Neural progenitor cell (in vitro differentiated cells): ENCODE data around the gene UBE2R2.

Experiments
- EZH2phosphoT487 ChIP-seq: fragments of 200-600 bp; sonication (generic); IDR thresholded peaks from 2 replicates; pipeline ENCODE4 v1.6.1; 2017; ENCODE audit warnings: antibody characterized with exemption
- TF ChIP-seq, protein P1 (sequence below): fragments of 200-600 bp; sonication (generic); IDR thresholded peaks from 2 replicates; pipeline ENCODE4 v1.5.1; 2017; ENCODE audit warnings: antibody characterized with exemption, mild to moderate bottlenecking

DNA sequence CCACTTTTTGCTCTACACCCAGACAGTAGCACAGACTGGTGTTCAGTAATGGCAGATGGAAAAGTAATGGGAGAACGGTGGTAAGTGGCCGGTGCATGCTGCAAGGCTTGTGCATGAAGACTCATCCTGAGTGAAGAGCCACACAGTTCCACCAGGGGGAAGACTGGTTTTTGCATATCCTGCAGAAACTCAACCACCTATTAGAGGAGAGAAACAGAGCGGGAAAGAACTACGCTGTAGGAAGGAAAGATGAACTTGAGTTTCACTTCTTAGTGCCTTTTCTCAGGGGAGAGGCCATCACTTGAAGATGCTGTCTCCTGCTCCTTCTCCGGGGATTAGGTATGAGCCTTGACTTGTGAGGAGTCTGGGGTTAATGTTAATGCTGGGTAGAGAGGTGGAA is 31.0 kb upstream of the UBE2R2 start:
- TF ChIP-seq EZH2phosphoT487, result no peak
- TF ChIP-seq, protein P1, sequence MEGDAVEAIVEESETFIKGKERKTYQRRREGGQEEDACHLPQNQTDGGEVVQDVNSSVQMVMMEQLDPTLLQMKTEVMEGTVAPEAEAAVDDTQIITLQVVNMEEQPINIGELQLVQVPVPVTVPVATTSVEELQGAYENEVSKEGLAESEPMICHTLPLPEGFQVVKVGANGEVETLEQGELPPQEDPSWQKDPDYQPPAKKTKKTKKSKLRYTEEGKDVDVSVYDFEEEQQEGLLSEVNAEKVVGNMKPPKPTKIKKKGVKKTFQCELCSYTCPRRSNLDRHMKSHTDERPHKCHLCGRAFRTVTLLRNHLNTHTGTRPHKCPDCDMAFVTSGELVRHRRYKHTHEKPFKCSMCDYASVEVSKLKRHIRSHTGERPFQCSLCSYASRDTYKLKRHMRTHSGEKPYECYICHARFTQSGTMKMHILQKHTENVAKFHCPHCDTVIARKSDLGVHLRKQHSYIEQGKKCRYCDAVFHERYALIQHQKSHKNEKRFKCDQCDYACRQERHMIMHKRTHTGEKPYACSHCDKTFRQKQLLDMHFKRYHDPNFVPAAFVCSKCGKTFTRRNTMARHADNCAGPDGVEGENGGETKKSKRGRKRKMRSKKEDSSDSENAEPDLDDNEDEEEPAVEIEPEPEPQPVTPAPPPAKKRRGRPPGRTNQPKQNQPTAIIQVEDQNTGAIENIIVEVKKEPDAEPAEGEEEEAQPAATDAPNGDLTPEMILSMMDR, result peak; percentile 30
